Lower lobe of right lung (tissue), 2 donors: ENCODE results near the gene LRRC37B. TPM values are rescaled to one million over a fixed set of nuclear protein-coding genes. Genes with fewer than 3 reads are reported as not detected.
A peak's percentile ranks its signal among the peaks of the same experiment; 100 is the strongest.
"Not testable (repeated sequence)": the region's sequence is repeated elsewhere in the genome, so short reads cannot be mapped to it uniquely, and the experiment has no call there.

Source experiments
- ATAC-seq, 2 donors: fragments of 200-7000 bp; cut with Tn5 transposase; one replicate each; pipeline ENCODE4 v1.9.1; 2020 to 2022; ENCODE audit warnings: mild to moderate bottlenecking in 2 of 2, moderate library complexity in 2 of 2
- DNase-seq: peaks from one replicate; pipeline ENCODE4 v3.0.0-alpha.2; 2020
- H3K27ac ChIP-seq: fragments of 200-600 bp; one replicate; pipeline ENCODE4 v1.8.0; 2022
- H3K27me3 ChIP-seq: fragments of 200-600 bp; one replicate; pipeline ENCODE4 v1.8.0; 2022; ENCODE audit warnings: low read depth
- H3K36me3 ChIP-seq: fragments of 200-600 bp; one replicate; pipeline ENCODE4 v1.8.0; 2022; ENCODE audit warnings: mild to moderate bottlenecking
- H3K4me1 ChIP-seq: fragments of 200-600 bp; one replicate; pipeline ENCODE4 v1.8.0; 2022
- H3K4me3 ChIP-seq: fragments of 200-600 bp; one replicate; pipeline ENCODE4 v1.8.0; 2022; ENCODE audit warnings: mild to moderate bottlenecking
- H3K9me3 ChIP-seq: fragments of 200-600 bp; one replicate; pipeline ENCODE4 v1.8.0; 2022
- intact Hi-C: fragments of 100-400 bp; cut with DNase I; formaldehyde crosslinking; loops from one replicate; pipeline ENCODE4 v1.11.0; 2022
- total RNA-seq: library from RNA; stranded (reverse); fragmentation: NEBNext Ultra II Directional; extraction: Animal tissue kit (Norgen Biotek cat#: 25700); gene quantifications from one replicate; pipeline ENCODE4 v1.2.1, GENCODE V29; 2021
- TF ChIP-seq, protein P1 (sequence below): fragments of 200-600 bp; IDR thresholded peaks from one replicate; pipeline ENCODE4 v1.8.0; 2022; ENCODE audit warnings: antibody characterized with exemption, mild to moderate bottlenecking
- donor health status: DM: no; HTN: yes; CAD: no; lungs with severe emphysema.

The LRRC37B gene
- total RNA-seq, 1 donor from 2014 or later, result 19.1 TPM

DNA sequence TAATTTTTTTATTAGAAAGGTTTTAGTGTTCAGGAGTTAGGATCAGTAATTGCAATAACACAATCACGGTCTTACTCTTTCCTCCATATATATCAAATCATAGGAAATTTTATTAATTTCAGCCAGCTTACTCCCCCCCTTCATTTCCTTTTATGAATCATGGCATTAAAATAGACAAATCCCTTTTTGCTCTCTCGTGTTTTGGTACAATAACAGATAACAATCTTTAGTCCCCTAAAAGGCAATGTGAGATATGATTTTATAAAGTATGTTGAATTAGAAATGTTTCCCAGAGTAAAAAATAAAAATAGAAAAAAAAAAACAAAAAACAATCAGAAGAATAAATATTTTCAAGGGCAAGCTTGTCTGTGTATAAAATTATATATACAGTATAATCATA lies 92.5 kb downstream of the LRRC37B start:
- intact Hi-C loops, result no loop called here
- H3K9me3 ChIP-seq, result no peaks in the 10 kb centered on the region
- no peak overlapping the region for H3K27ac ChIP-seq
- no peaks in the 10 kb centered on the region for H3K4me1 ChIP-seq
- no peak overlapping the region for H3K4me3 ChIP-seq
- TF ChIP-seq, protein P1, sequence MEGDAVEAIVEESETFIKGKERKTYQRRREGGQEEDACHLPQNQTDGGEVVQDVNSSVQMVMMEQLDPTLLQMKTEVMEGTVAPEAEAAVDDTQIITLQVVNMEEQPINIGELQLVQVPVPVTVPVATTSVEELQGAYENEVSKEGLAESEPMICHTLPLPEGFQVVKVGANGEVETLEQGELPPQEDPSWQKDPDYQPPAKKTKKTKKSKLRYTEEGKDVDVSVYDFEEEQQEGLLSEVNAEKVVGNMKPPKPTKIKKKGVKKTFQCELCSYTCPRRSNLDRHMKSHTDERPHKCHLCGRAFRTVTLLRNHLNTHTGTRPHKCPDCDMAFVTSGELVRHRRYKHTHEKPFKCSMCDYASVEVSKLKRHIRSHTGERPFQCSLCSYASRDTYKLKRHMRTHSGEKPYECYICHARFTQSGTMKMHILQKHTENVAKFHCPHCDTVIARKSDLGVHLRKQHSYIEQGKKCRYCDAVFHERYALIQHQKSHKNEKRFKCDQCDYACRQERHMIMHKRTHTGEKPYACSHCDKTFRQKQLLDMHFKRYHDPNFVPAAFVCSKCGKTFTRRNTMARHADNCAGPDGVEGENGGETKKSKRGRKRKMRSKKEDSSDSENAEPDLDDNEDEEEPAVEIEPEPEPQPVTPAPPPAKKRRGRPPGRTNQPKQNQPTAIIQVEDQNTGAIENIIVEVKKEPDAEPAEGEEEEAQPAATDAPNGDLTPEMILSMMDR, result no peak
- H3K27me3 ChIP-seq, result no peaks in the 10 kb centered on the region
- ATAC-seq (no peak), DNase-seq (no peak)
- no peaks in the 10 kb centered on the region for H3K36me3 ChIP-seq

- H3K4me3 ChIP-seq, H3K4me1 ChIP-seq, H3K9me3 ChIP-seq, H3K36me3 ChIP-seq, H3K27ac ChIP-seq, H3K27me3 ChIP-seq, DNase-seq, ATAC-seq, intact Hi-C loops: not testable (repeated sequence)
Observed at GRCh38 chr17:32100323-32100722, 93.1 kb downstream of the LRRC37B start.

DNA sequence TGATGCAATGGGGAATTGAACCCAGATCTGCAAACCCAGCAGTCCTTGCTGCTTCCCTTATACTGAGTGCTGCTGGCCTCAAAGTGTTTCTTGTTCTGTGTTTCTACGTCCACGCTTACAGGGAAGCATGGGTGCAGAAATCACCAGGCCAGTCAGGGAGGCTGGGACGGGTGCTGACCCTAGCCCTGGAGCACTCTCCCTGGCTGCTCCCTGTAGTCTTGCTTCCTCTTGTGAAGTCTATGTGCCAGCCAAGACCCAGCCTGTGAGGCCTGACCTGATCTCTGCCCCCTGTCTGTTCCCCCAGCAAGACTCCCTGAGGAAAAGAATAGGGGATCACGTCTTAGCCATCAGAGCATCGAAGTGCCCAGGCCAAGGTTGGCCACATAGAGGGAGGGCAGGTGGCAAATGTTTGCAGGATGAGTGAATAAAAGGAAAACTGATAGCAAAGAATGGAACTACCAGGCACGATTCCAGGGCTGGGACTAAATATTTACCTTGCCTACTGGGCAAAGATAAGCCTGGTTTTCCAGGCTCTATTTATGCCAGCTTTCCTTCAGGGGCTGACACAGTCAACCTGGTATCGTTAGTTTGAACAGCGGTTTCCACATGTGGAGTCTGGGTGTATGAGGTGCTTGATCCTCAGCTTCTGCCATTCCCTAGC lies 93.9 kb downstream of the LRRC37B start:
- ATAC-seq, result peak; percentile 35 to 80
- no peaks in the 10 kb centered on the region for H3K4me1 ChIP-seq

DNA sequence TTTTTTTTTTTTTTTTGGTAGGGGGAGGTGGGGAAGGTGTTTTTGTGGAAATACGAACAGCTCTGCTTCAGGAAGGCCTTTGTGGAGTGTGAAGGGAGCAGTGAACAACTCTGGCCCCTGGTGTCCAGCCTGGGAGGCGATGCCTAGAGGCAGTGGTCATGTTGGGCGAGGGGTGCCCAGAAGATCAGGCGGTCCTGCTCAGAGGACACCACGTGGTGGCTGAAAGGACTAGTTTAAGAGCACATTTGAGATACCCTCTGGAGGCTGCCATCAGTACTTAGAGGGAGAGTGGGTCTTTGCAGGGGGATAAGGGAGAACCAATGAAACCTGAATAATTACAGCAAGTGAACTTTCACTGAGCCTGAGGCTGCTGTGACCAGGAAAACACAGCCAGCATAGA lies 95.0 kb downstream of the LRRC37B start:
- Histone ChIP-seq H3K27ac (no peak overlapping the region), H3K9me3 (no peaks in the 10 kb centered on the region), H3K27me3 (no peaks in the 10 kb centered on the region), H3K4me3 (no peak overlapping the region), H3K36me3 (no peaks in the 10 kb centered on the region), H3K4me1 (no peaks in the 10 kb centered on the region)
- intact Hi-C loops, result no loop called here
- TF ChIP-seq, protein P1, result no peak
- ATAC-seq (no peak), DNase-seq (no peak)

More for the DNA sequence above, 93.9 kb downstream of the LRRC37B start:
- Histone ChIP-seq H3K36me3 (no peaks in the 10 kb centered on the region), H3K27me3 (no peaks in the 10 kb centered on the region), H3K4me3 (no peak overlapping the region), H3K9me3 (no peaks in the 10 kb centered on the region), H3K27ac (no peak overlapping the region)
- DNase-seq, result no peak
- TF ChIP-seq, protein P1, result no peak
- intact Hi-C loops, result no loop called here

GRCh38 chr17:32102646-32103186 lies 95.5 kb downstream of the LRRC37B start:
- Histone ChIP-seq H3K4me3 (no peak overlapping the region), H3K27me3 (no peaks in the 10 kb centered on the region), H3K27ac (no peak overlapping the region), H3K36me3 (no peaks in the 10 kb centered on the region), H3K4me1 (no peaks in the 10 kb centered on the region), H3K9me3 (no peaks in the 10 kb centered on the region)
- intact Hi-C loops, result no loop called here
- ATAC-seq, result no peak
- DNase-seq, result no peak
- TF ChIP-seq, protein P1, result no peak

Other genes with a start within 250 kb of the LRRC37B start
- 37.4 TPM for gene COPRS, start 148.1 kb upstream of the LRRC37B start, total RNA-seq
- gene UTP6, start 105.7 kb upstream of the LRRC37B start, total RNA-seq, result 47.4 TPM
- gene SUZ12, start 70.4 kb upstream of the LRRC37B start, total RNA-seq, result 25.0 TPM
- 48.6 TPM for gene RHOT1, start 135.1 kb downstream of the LRRC37B start, total RNA-seq